Transverse colon (tissue), 4 donors: ENCODE data around the gene POLR2J2. TPM values are rescaled to one million over a fixed set of nuclear protein-coding genes. Genes with fewer than 3 reads are reported as not detected.
"Not testable (repeated sequence)": the region's sequence is repeated elsewhere in the genome, so short reads cannot be mapped to it uniquely, and the experiment has no call there.

Experiments used
- DNase-seq: peaks from one replicate; pipeline ENCODE4 v3.0.0-alpha.2; 2019
- H3K27ac ChIP-seq, 4 donors: fragments of 200-600 bp; sonication (generic); 2 replicates each; pipeline ENCODE4 v1.5.1; 2016 to 2018; ENCODE audit warnings: inconsistent platforms in 4 of 4
- H3K27me3 ChIP-seq: fragments of 200-600 bp; sonication (generic); 2 replicates; pipeline ENCODE4 v1.5.1; 2017; ENCODE audit warnings: inconsistent platforms
- H3K36me3 ChIP-seq, 4 donors: fragments of 200-600 bp; sonication (generic); 2 replicates each; pipeline ENCODE4 v1.5.1; 2017 to 2019; ENCODE audit warnings: inconsistent platforms in 4 of 4
- H3K4me1 ChIP-seq, 4 donors: fragments of 200-600 bp; sonication (generic); 2 replicates each; pipeline ENCODE4 v1.5.1; 2017 to 2020; ENCODE audit warnings: inconsistent platforms in 4 of 4
- H3K4me3 ChIP-seq, 4 donors: fragments of 200-600 bp; sonication (generic); 1 replicate in 1 of 4; 2 replicates in 3 of 4; pipeline versions ENCODE4 v1.5.1 to v1.6.1; 2017 to 2019; ENCODE audit warnings: inconsistent platforms in 4 of 4
- H3K9me3 ChIP-seq, 2 donors: fragments of 200-600 bp; sonication (generic); 2 replicates each; pipeline ENCODE4 v1.5.1; 2017 to 2019; ENCODE audit warnings: inconsistent platforms in 2 of 2
- WGBS, 2 donors: methylation state at CpG; one replicate each; pipeline ENCODE4 v1.1.5; 2018; ENCODE audit warnings: low coverage in 1 of 2; 5-methylcytosine and 5-hydroxymethylcytosine counted together
- in situ Hi-C, 4 donors: fragments of 200-750 bp; cut with MboI; loops; one replicate each; pipeline versions ENCODE4 v1.15.0 to v1.15.1; 2017; ENCODE audit warnings: low sequenced_read_pairs in 3 of 4, low pct_ligation_motif_present in 1 of 4, low pct_unique_long_range_greater_than_20kb in 1 of 4
- intact Hi-C: fragments of 100-400 bp; cut with DNase I; formaldehyde crosslinking; loops from one replicate; pipeline ENCODE4 v1.15.1; 2023; ENCODE audit warnings: low total_unique reads
- small RNA-seq, 4 donors: library from RNA; depleted of rRNA; stranded (forward); fragments of <200 nt; gene quantifications; one replicate each; pipeline ENCODE3, GENCODE V24; 2016
- total RNA-seq, 4 donors: library from RNA; depleted of rRNA; stranded (reverse); fragments of >200 nt; gene quantifications; one replicate each; pipeline ENCODE4 v1.1.0, GENCODE V29; 2016

Gene POLR2J2
- total RNA-seq, 4 donors from 2014 or later = 1.1 to 6.7 (median 5.2) TPM

- intact Hi-C loops, H3K4me3 ChIP-seq, H3K9me3 ChIP-seq, H3K36me3 ChIP-seq, H3K27me3 ChIP-seq, H3K4me1 ChIP-seq, H3K27ac ChIP-seq, in situ Hi-C loops, DNase-seq: not testable (repeated sequence)
- 56% methylated on average over 6 of the region's 9 CpGs; no CpG with 5 or more reads in 1 of the 2 donors for WGBS, 2 donors
These were observed 40.8 kb downstream of the POLR2J2 start for GRCh38 chr7:102630622-102631021.

- in situ Hi-C loops, DNase-seq: not testable (repeated sequence)
- WGBS, 2 donors = no CpG with 5 or more reads among the region's 8 CpGs
These were observed 44.1 kb downstream of the POLR2J2 start for GRCh38 chr7:102627271-102627904.

GRCh38 chr7:102618122-102618521 lies 53.3 kb downstream of the POLR2J2 start:
- DNase-seq, H3K27me3 ChIP-seq, H3K9me3 ChIP-seq, H3K36me3 ChIP-seq, H3K4me3 ChIP-seq, H3K4me1 ChIP-seq, intact Hi-C loops, H3K27ac ChIP-seq, in situ Hi-C loops: not testable (repeated sequence)
- 76% methylated on average over 4 of the region's 8 CpGs; no CpG with 5 or more reads in 1 of the 2 donors for WGBS, 2 donors

More at GRCh38 chr7:102627271-102627904, 44.1 kb downstream of the POLR2J2 start:
- H3K9me3 ChIP-seq, H3K27ac ChIP-seq, H3K4me1 ChIP-seq, intact Hi-C loops, H3K27me3 ChIP-seq, H3K4me3 ChIP-seq, H3K36me3 ChIP-seq: not testable (repeated sequence)

GRCh38 chr7:102616507-102617125 lies 54.8 kb downstream of the POLR2J2 start, which contains the start of gene RASA4:
TSS of gene RASA4 (minus strand) at chr7:102616756. CDS start at chr7:102616689, 67 bp downstream.
- in situ Hi-C loops, intact Hi-C loops: not testable (repeated sequence)
- H3K27ac ChIP-seq = peak within 1 kb of the TSS in 2 of 4 donors; percentile 38 to 48

More at GRCh38 chr7:102616507-102617125, 54.8 kb downstream of the POLR2J2 start, which contains the start of gene RASA4:
- H3K4me1 ChIP-seq, H3K27me3 ChIP-seq, H3K9me3 ChIP-seq, H3K36me3 ChIP-seq: not testable (repeated sequence)
- WGBS, 2 donors = no CpG with 5 or more reads among the region's 62 CpGs
- H3K4me3 ChIP-seq = peak within 1 kb of the TSS in 3 of 4 donors; percentile 22 to 50 (median 46)
- DNase-seq = peak; percentile 25

Small RNA genes within 50 kb of the gene (small RNA-seq; reads per million reads assigned to genes)
- gene AC105052.3 (0 reads per million in 4 donors), gene UPK3BL1 (0 reads per million in 4 donors)

Other genes starting within 250 kb of the POLR2J2 start
- gene ORAI2, start 238.1 kb downstream of the POLR2J2 start, total RNA-seq = 10 to 100 TPM in 2 of 4 donors, 1 to 10 TPM in 2; 3.1 to 99.9 (median 11.0) TPM
- 10 to 100 TPM in 2 of 4 donors, 1 to 10 TPM in 2; 1.8 to 21.3 (median 14.0) TPM for gene ALKBH4, start 206.8 kb downstream of the POLR2J2 start, total RNA-seq
- gene LRWD1, start 206.7 kb downstream of the POLR2J2 start, total RNA-seq = 10 to 100 TPM; 15.7 to 45.6 (median 18.4) TPM
- gene POLR2J, start 192.7 kb downstream of the POLR2J2 start, total RNA-seq = 10 to 100 TPM in 2 of 4 donors, 1 to 10 TPM in 2; 5.4 to 30.3 (median 15.0) TPM
- 10 to 100 TPM; 10.9 to 41.9 (median 19.8) TPM for gene RASA4B, start 153.9 kb downstream of the POLR2J2 start, total RNA-seq
- 100 to 1,000 TPM in 1 of 4 donors, 10 to 100 TPM in 2, 1 to 10 TPM in 1; 7.8 to 116 (median 30.4) TPM for gene UPK3BL2, start 128.0 kb downstream of the POLR2J2 start, total RNA-seq
- not detected for gene SPDYE2, start 120.4 kb downstream of the POLR2J2 start, total RNA-seq
- gene POLR2J3, start 99.1 kb downstream of the POLR2J2 start, total RNA-seq = 10 to 100 TPM; 29.8 to 51.3 (median 34.2) TPM
- 10 to 100 TPM; 10.9 to 97.3 (median 30.7) TPM for gene RASA4, start 54.9 kb downstream of the POLR2J2 start, total RNA-seq
- gene UPK3BL1, start 28.9 kb downstream of the POLR2J2 start, total RNA-seq = 10 to 100 TPM; 20.2 to 92.0 (median 48.2) TPM
- not detected for gene SPDYE2B, start 21.3 kb downstream of the POLR2J2 start, total RNA-seq
- gene FAM185A, start 77.3 kb upstream of the POLR2J2 start, total RNA-seq = 10 to 100 TPM; 12.7 to 20.2 (median 17.4) TPM
- gene LRRC17, start 241.3 kb upstream of the POLR2J2 start, total RNA-seq = 1 to 10 TPM in 3 of 4 donors, not detected in 1; 1.4 to 5.8 (median 2.2) TPM